Measurements from ENCODE around the gene MACF1. TPM values are rescaled to one million over a fixed set of nuclear protein-coding genes. Genes with fewer than 3 reads are reported as not detected.

Gene MACF1
- total RNA-seq, 3 donors from 2014 or later, result 104 to 128 (median 120) TPM

- Mint-ChIP-seq H3K4me1 (ENCODE audit: low read depth) (peaks cover 63% of the 10 kb centered on the region), H3K4me3 (peak overlapping the region; percentile 85), H3K9me3 (peaks cover 3% of the 10 kb centered on the region), H3K27me3 (ENCODE audit: low read depth) (no peaks in the 10 kb centered on the region), H3K36me3 (ENCODE audit: insufficient read depth) (peaks cover 12% of the 10 kb centered on the region)
- no peak for DNase-seq
- ATAC-seq, result peak; percentile 80 to 85
These were observed 10.7 kb downstream of the MACF1 start for GRCh38 chr1:39214998-39215873.

- Mint-ChIP-seq H3K4me3 (peak overlapping the region; percentile 85), H3K9me3 (no peaks in the 10 kb centered on the region), H3K36me3 (ENCODE audit: insufficient read depth) (peaks cover 13% of the 10 kb centered on the region), H3K27me3 (ENCODE audit: low read depth) (no peaks in the 10 kb centered on the region), H3K4me1 (ENCODE audit: low read depth) (peaks cover 70% of the 10 kb centered on the region)
- ATAC-seq (no peak), DNase-seq (no peak)
These were observed 12.3 kb downstream of the MACF1 start for GRCh38 chr1:39216771-39217170.

- Mint-ChIP-seq H3K4me3 (peak overlapping the region; percentile 7), H3K4me1 (ENCODE audit: low read depth) (peaks cover 78% of the 10 kb centered on the region), H3K27me3 (ENCODE audit: low read depth) (no peaks in the 10 kb centered on the region), H3K36me3 (ENCODE audit: insufficient read depth) (peaks cover 28% of the 10 kb centered on the region), H3K9me3 (no peaks in the 10 kb centered on the region)
- ATAC-seq, result no peak
- DNase-seq, result no peak
These were observed 16.7 kb downstream of the MACF1 start for GRCh38 chr1:39220891-39221870.

- Mint-ChIP-seq H3K36me3 (ENCODE audit: insufficient read depth) (peaks cover 33% of the 10 kb centered on the region), H3K4me3 (no peak overlapping the region), H3K27me3 (ENCODE audit: low read depth) (no peaks in the 10 kb centered on the region), H3K9me3 (no peaks in the 10 kb centered on the region), H3K4me1 (ENCODE audit: low read depth) (peaks cover 76% of the 10 kb centered on the region)
- DNase-seq (no peak), ATAC-seq (no peak)
These were observed 19.9 kb downstream of the MACF1 start for GRCh38 chr1:39224295-39224829.

- Mint-ChIP-seq H3K27me3 (ENCODE audit: low read depth) (no peaks in the 10 kb centered on the region), H3K36me3 (ENCODE audit: insufficient read depth) (peaks cover 35% of the 10 kb centered on the region), H3K9me3 (no peaks in the 10 kb centered on the region), H3K4me3 (no peak overlapping the region), H3K4me1 (ENCODE audit: low read depth) (peaks cover 81% of the 10 kb centered on the region)
- no peak for ATAC-seq
- no peak for DNase-seq
These were observed 22.3 kb downstream of the MACF1 start for GRCh38 chr1:39226836-39227235.

GRCh38 chr1:39228252-39228651 lies 23.8 kb downstream of the MACF1 start:
- H3K4me3 Mint-ChIP-seq, result no peak overlapping the region
- H3K36me3 Mint-ChIP-seq (ENCODE audit: insufficient read depth), result peaks cover 36% of the 10 kb centered on the region
- ATAC-seq (no peak), DNase-seq (no peak)
- H3K27me3 Mint-ChIP-seq (ENCODE audit: low read depth), result no peaks in the 10 kb centered on the region
- H3K9me3 Mint-ChIP-seq, result no peaks in the 10 kb centered on the region
- H3K4me1 Mint-ChIP-seq (ENCODE audit: low read depth), result peaks cover 77% of the 10 kb centered on the region

- Mint-ChIP-seq H3K4me3 (no peak overlapping the region), H3K4me1 (ENCODE audit: low read depth) (peaks cover 68% of the 10 kb centered on the region), H3K27me3 (ENCODE audit: low read depth) (no peaks in the 10 kb centered on the region), H3K9me3 (no peaks in the 10 kb centered on the region), H3K36me3 (ENCODE audit: insufficient read depth) (peaks cover 30% of the 10 kb centered on the region)
- DNase-seq (no peak), ATAC-seq (no peak)
These were observed 25.0 kb downstream of the MACF1 start for GRCh38 chr1:39229504-39229903.

GRCh38 chr1:39230261-39231190 lies 26.0 kb downstream of the MACF1 start:
- Mint-ChIP-seq H3K4me1 (ENCODE audit: low read depth) (peaks cover 66% of the 10 kb centered on the region), H3K36me3 (ENCODE audit: insufficient read depth) (peaks cover 30% of the 10 kb centered on the region), H3K4me3 (peak overlapping the region; percentile 81), H3K9me3 (no peaks in the 10 kb centered on the region), H3K27me3 (ENCODE audit: low read depth) (no peaks in the 10 kb centered on the region)
- ATAC-seq, result peak; percentile 77 to 80
- peak; percentile 34 for DNase-seq

- Mint-ChIP-seq H3K27me3 (ENCODE audit: low read depth) (no peaks in the 10 kb centered on the region), H3K4me3 (no peak overlapping the region), H3K9me3 (no peaks in the 10 kb centered on the region), H3K36me3 (ENCODE audit: insufficient read depth) (peaks cover 32% of the 10 kb centered on the region), H3K4me1 (ENCODE audit: low read depth) (peaks cover 59% of the 10 kb centered on the region)
- ATAC-seq (no peak), DNase-seq (no peak)
These were observed 32.5 kb downstream of the MACF1 start for GRCh38 chr1:39236971-39237370.

GRCh38 chr1:39238476-39238875 lies 34.0 kb downstream of the MACF1 start:
- Mint-ChIP-seq H3K9me3 (no peaks in the 10 kb centered on the region), H3K36me3 (ENCODE audit: insufficient read depth) (peaks cover 24% of the 10 kb centered on the region), H3K4me3 (no peak overlapping the region), H3K4me1 (ENCODE audit: low read depth) (peaks cover 56% of the 10 kb centered on the region), H3K27me3 (ENCODE audit: low read depth) (no peaks in the 10 kb centered on the region)
- DNase-seq, result no peak
- no peak for ATAC-seq

- no peaks in the 10 kb centered on the region for H3K27me3 Mint-ChIP-seq (ENCODE audit: low read depth)
- ATAC-seq, result no peak
- H3K4me3 Mint-ChIP-seq, result no peak overlapping the region
- peaks cover 59% of the 10 kb centered on the region for H3K4me1 Mint-ChIP-seq (ENCODE audit: low read depth)
- no peaks in the 10 kb centered on the region for H3K9me3 Mint-ChIP-seq
- no peak for DNase-seq
- H3K36me3 Mint-ChIP-seq (ENCODE audit: insufficient read depth), result peaks cover 24% of the 10 kb centered on the region
These were observed 35.5 kb downstream of the MACF1 start for GRCh38 chr1:39239968-39240367.

GRCh38 chr1:39243302-39243701 lies 38.8 kb downstream of the MACF1 start:
- H3K27me3 Mint-ChIP-seq (ENCODE audit: low read depth), result no peaks in the 10 kb centered on the region
- no peaks in the 10 kb centered on the region for H3K9me3 Mint-ChIP-seq
- H3K4me3 Mint-ChIP-seq, result no peak overlapping the region
- peaks cover 17% of the 10 kb centered on the region for H3K36me3 Mint-ChIP-seq (ENCODE audit: insufficient read depth)
- peaks cover 41% of the 10 kb centered on the region for H3K4me1 Mint-ChIP-seq (ENCODE audit: low read depth)
- no peak for DNase-seq
- no peak for ATAC-seq

GRCh38 chr1:39250460-39251240 lies 46.2 kb downstream of the MACF1 start:
- no peak for DNase-seq
- Mint-ChIP-seq H3K4me1 (ENCODE audit: low read depth) (peaks cover 42% of the 10 kb centered on the region), H3K27me3 (ENCODE audit: low read depth) (no peaks in the 10 kb centered on the region), H3K4me3 (no peak overlapping the region), H3K9me3 (no peaks in the 10 kb centered on the region), H3K36me3 (ENCODE audit: insufficient read depth) (peaks cover 33% of the 10 kb centered on the region)
- peak; percentile 65 to 69 for ATAC-seq

Data from activated T-cell treated with anti-CD3 and anti-CD28 coated beads, Interleukin-2, amount 50 U/mL, for 4 hours (primary cell).